ELR (cell line): Measurements from ENCODE around the gene ZBTB44.
"Not testable (repeated sequence)": the region's sequence is repeated elsewhere in the genome, so short reads cannot be mapped to it uniquely, and the experiment has no call there.

Experiments used
- DNase-seq: peaks from one replicate; pipeline ENCODE4 v3.0.0-alpha.2; 2015; ENCODE audit warnings: low read depth

ZBTB44 gene

DNA sequence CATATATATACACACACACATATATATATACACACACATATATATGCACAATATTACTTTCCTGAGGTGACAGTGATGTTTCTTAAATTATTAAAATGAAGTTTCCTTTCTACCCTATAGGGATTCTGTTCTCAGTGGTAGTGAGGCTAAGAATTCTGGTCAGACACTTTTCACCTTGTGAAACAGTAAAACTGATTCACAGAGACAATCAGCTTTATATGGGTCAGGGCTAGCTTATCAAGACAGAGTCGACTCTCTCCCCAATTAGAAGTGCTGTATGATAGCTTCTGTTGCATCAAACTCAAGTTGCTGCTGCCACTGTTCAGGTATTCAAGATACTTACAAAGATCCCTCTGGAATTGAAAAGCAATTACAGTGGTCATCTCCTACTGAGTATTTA is 68.4 kb downstream of the ZBTB44 start:
- no peak for DNase-seq

DNA sequence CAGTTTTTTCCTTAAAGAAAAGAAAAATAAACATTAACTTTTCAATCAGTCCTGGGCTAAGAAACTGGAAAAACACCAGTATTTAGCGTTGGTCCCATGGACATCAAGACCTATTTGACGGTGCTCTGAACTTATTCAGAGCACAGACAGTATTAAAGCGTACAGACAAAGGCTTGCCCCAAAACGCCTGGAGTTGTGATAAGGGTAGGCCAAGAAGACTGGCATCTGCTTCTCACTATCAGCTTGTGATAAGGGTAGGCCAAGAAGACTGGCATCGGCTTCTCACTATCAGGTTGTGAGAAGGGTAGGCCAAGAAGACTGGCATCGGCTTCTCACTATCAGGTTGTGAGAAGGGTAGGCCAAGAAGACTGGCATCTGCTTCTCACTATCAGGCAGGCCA is 69.3 kb downstream of the ZBTB44 start:
- DNase-seq = not testable (repeated sequence)

DNA sequence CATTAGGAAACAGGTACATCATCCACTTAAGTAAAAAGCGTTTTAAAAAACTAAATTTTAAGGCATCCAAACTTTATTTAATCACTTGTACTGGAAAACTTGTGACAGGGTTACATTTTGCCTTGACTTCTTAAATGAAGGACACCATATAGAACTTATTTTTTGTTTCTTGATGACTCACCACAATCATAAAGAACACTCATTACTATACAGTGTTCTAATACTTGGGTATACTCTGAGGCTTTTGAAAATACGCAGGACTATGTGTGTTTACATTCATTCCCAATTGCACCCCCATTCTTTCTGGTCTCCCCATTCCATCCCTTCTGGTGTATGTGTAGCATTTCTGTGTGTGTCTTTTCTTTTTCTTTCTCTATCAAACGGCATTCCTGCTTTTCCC is 69.9 kb downstream of the ZBTB44 start:
- DNase-seq = no peak

DNA sequence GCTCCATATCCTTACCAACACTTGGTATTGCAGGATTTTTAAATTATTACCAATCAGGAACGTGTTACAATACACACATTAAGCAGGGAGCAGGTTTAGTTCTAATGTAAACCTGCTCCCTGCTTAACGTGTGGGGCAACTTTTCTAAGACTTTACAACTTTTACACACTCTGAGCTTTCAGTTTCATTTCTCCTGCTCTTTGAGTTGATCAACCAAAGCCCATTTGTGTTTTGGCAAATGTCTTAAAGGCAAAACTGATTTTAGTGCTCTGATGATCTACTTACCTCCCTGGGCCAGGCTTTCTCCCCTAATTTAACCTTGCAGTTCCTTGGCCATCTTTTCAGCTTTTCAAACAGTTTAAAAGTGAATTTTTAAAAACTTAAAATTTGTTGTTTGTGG is 70.9 kb downstream of the ZBTB44 start:
- DNase-seq = no peak

DNA sequence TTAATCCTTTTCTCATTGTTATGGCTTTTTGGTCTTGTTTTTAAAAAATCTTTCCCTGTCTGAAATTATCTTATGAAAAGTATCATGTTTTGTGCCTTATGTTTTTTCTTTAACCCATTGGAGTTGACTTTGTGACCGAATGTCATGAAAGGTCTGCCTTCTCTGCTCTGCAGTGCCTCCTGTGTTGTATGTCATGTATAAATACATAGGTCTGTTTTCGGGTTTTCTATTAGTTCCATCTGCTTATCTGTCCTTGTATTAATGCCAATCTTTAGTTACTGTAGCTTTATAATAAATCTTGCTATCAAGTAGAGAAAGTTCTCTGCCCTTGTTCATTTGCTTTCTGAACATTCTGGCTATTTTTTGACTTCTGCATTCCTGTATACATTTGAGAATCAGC is 73.0 kb downstream of the ZBTB44 start:
- DNase-seq = no peak

DNA sequence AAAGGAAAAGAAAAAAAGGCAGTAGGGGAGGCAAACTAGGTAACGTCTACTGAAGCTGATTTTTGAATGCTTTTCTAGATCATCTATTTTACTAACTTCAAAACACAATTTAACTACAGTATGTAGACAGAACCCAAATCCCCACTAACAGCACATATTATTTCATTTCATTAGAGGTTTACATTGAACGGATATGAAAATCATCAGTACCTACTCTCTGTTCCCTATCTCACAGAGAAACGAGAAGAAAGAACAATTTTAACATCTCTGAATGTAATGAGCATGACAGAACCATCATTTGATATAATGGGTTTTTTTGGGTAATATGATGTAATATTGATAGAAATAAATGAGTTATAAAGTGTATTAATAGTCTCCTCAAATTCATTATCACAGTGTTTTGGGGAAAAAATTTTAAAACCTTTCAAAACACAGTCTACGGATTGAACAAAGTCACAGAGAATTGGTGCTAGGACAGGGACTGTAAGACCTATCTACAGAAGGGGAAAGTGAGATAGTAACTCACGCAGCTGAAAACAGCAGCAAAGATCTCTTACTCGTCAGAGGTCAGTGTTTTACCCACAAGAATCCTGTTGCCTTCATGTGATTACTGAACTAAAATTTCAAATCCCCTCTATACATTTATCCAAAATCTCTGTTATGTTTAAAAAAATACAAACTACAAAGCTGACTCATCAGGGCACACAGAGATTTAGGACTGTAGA is 77.3 kb downstream of the ZBTB44 start:
- DNase-seq = no peak

DNA sequence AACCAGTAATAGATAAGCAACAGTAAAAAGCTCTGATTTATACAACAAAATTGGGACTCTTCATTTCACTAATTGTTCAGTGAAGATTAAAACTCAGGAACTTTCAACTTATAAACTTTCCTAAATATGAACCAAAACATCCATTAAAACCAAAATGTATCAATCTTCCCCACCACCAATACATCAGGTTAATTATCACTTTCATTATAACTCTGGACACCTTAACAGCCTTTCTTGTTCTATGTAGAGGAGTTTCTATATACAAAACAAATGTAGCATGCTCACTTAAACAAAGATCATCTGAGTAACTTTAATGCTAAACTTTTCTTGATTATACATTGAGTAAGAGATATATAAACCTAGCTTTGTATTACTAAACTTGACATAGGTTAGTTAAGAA is 80.4 kb downstream of the ZBTB44 start:
- DNase-seq = no peak

DNA sequence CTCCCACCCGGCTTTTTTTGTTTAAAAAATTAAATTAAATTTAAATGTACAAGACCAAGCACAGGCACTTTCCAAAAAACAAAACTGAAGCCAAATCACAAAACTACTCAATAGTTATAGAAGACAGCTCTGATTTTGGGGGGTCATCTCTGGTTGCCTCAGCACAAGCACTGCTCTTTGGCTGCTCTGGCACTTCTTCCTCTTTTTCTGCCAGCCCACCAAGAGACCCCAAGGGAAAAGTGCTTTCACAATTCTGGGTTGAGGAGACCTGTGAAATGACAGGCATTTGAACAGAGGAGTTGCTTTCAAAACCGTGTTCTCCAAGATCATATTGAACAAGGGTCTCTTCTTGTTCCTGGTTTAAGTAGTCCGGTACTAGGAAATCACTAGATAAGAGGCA is 80.8 kb downstream of the ZBTB44 start:
- DNase-seq = not testable (repeated sequence)

DNA sequence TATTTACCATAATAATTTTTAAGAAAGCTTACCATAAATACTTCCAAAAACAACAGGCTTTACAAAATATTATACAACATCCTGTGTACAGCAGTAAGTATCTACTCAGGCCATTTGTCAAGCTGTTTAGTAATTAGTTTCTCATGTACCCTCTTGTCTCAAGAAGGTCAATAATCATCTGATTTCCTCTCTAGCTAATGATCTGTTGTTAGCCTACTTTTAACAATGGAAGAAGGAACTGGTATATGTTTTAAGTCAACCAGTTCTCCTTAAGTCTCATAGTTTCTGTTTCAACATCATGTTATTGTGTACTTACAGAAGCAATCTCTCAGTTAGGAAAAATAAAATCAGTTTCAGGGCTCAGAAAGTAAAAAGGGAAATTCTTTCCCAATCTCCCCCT is 81.2 kb downstream of the ZBTB44 start:
- DNase-seq = not testable (repeated sequence)

DNA sequence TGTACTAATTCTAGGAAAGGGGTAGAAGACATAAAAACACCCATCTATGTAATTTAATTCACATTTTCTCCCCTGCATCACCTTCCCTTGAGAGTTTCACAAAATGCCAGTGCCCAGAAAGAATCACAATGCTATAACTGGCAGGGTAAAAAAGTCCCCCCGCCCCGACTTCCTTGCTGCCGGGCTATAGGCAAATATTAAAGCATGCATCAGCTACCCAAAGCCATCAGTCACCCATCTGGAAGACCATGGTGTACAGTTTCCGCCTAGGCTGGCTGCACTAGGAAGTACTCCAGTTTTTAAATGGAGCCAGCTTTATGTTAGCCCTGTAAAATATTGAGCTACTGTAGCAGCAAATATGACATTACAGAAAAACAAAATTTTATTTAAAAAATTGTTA is 87.3 kb downstream of the ZBTB44 start:
- no peak for DNase-seq

DNA sequence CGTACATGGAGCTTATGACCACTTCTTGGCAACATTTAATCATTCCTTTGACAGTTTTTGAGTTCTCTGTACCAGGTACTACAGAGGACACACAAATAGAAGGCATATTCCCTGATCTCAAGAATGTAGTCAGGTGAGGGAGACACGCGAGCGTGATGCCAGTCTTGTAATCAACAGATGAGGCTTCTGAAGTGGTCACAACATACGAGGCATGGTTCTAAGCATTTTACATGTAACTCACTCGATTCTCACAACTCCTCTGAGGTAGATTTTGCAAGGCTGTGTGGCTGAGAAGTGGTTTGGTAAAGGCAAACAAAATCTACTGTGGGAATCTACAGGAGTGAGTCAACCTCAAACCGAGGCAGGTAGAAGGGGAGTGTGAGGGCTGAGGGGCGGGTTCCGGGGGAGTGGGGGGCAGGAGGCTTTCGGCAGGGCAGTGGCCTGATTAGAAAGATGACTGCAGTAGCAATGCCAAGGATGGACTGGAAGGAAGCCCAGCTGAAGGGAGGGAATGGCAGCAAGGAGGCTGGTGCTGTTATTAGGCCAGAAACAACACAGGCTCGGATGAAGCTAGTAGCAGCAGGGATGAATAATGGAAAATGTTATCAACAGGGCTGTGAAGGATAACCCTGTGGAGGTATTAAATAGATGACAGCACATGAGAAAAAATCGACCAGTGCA is 91.3 kb downstream of the ZBTB44 start:
- DNase-seq = no peak

DNA sequence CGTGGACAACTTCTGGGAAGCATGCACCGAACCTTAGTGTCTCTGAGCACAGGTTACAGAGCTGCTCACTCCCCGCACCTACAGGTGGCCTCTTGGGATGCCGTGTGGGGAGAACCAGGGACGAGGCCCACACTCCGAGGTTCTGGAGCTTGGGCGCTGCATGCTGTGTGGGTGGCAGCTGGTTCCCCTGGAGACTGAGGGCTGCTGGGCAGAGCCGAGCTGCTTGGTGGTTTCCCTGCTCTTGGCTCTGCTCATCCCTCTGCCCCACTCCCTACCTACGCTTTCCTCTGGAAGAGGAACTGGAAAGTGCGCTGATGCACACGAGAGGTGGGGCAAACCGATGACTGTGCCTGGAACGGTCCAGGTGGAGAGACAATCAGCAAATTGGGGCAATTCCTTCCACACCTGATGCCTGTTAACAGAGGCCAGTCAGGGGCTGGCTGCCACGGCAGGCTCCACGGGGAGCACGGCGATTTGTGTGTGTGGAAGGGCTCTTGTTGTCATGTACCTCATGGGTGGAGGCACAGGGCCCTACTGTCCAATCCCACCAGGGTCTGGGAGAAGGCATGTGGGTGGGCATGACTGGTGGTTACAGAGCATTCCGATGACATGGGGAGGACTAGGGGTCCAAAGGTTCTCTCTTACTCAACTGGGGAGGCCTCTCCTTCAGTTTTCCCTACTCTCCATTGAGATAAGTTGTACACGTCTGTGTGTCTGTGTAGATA is 94.2 kb downstream of the ZBTB44 start:
- DNase-seq = no peak

DNA sequence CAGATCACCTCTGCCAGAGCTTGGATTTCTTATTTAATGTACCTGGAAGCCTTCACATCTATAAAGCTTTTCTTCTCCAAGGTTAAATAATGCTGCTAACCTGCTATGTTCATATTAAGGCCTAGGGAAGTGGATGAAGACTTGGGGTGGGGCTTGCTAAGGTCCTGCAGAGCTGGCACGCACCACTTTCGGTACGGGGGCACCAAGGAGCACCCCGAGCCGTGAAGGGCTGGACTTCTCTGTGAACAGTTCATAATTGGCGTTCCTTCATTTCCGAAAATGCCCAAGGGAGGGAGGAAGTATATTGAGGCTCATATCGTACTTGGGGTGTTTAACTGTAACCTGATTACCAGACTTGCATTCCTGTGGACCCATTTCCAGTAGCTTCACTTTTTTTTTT is 95.6 kb downstream of the ZBTB44 start:
- DNase-seq = no peak

DNA sequence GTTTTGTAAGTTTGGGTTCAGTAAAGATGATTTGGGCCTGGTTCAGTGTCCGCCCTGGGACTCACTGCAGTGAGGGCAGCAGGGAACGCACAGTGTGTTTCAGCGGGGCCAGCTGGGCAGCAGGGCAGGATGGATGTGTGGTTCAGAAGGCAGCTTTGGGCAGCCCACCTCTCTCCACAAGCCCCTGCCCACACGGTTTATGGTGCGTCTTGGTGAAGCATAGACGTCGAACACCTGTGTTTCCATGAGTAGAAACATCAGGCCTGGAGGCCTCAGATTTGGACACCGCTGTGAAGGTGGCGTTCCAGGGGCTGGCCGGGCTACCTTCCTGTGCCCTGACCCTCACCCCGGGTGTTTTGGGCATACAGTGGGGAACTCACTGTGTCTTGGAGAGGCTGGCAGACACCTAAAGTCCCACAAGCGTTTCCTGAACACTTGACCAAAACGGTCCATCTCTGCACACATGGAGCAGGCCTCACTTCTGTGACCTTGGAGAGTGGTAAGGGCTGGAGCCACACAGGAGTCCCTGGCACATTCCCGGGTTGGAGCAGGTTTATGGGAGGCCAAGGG is 96.1 kb downstream of the ZBTB44 start:
- no peak for DNase-seq

DNA sequence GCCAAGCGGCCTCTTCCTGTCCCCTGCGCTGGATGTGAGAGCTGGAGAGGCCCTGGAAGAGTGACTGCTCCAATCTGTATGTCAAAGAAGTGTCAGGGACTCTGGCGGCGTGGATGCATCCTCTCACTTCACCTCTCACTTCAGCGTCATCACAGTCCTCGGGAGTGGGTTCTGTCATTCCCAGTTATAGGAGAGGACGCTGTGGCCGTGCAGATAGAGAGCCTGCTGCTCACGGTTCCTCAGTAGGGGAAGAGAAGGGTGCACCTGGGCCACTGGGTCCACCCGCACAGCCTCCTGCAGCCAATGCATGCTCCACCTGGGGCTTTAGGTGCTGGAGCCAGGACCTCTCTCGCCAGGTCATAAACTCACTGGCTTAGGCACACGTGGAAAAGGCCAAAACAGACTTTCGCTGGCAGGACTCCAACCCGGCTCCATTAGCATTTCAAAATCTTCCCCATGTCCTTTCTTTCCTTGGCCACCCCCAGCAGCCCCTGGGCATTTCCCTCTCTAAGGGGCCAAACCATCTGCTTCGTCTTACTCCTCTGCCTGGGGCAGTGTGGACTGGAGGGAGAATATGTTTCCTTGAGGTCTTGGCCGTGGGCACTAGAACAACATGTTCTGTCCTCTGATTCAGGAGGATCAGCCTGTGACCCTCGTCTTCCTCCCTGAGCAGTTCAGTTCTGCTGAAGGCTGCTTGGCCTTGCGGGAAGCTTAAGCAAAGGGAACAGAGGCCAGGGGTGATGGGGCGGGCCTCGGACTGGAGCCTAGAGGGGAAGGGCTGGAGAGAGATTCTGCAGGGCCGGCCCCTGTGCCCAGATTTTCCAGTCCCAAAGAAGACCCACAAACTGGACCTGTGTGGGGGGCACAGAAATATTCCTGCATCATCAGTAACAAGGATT is 97.3 kb downstream of the ZBTB44 start:
- no peak for DNase-seq

DNA sequence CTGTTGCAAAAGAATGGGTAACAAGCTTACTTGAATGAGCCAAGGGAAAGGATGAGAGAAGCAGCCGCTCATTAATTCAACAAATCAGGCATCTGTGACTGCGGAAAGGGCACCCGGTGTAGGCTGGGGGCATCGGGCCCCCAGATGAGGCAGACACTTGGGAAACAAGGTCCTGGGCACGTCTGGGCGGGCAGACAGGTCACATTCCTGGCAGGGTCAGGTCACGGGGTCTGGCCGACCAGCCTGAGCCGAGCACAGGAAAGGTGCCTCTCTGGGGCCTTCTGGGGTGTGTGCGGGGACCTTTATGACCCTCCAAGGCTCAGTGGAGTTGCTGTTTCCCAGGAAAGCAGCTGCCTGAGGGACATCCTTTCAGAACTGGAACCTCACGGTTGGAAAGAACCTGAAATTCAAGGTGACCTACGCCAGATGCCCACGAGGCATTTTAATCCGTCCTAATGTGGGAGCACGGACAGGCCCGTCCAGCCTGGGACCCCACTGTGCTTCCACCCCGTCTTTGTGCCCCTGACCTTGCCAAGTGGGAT is 98.1 kb downstream of the ZBTB44 start:
- no peak for DNase-seq

DNA sequence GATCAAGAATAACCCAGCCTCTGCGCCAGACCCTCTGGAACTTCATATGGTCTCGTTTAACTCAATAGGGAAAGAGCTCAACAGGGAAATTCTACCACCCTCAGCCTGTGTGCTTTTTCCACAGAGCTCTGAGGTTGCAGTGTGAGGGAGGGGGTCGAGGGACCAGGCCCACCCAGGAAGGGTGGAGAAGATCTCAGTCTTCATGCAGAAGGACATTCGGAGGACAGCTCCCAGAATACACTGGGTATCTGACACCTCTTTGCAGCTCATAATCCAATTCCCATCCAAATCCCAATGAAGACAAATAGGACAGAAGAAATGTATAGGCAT is 98.5 kb downstream of the ZBTB44 start:
- DNase-seq = no peak

DNA sequence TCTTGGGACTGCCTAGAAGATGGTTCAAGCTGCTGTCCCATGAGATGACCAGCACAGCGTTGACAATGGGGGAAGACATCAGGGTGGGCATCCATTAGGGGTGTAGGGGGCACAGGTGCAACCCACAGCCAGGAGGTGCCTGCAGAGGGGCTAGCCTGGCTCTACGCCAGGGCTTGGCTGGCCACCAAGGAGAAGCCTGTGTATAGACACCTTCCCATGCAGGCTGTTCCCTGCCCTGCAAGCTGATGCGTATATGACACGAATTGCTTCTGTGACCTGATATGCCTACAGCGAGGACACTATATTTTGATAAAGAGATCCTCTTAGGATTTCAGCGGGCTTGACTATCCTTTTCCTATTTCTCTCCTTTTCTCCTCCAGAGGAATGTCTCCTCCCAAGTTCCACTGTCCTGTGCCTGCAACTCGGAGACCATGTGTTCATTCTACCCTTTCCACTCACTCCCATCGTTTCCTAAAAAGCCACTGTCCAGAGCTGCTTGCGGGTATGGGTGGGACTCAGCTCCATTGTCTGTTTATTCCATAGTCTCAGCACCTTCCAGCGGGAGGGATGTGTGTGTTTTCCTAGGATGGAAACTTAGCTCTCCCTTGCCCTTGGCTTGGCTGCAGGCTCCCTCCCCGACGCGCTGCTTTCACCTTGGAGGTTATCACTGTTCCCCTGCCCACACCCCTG is 99.0 kb downstream of the ZBTB44 start:
- no peak for DNase-seq

DNA sequence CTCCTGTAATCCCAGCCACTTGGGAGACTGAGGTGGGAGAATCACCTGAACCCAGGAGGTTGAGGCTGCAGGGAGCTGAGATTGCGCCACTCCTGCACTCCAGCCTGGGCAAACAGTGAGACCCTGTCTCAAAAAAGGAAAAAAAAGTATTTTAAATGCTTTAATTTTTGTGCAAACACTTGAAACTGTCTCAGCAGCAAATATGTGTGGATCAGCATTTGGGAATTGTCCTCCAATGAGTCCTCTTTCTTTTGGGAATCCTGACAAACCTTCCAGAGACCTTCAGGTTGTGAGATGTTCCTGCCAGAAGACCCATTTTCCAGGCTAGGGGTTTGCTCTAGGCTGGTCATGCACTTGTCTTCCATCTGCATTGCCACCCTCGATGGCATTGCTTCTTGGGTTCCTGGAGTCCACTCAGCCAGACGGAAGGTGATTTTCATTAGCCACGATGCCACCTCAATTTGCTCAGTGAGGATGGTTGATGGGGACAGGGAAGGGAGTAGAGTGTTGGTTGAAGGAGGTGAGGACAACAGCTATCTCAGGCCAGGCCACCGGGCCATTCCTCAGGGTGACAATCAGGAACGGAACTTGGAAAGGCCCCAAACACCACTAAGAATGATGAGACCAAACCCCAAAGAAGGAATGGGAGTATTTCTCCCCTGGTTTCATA is 99.7 kb downstream of the ZBTB44 start:
- DNase-seq = no peak

DNA sequence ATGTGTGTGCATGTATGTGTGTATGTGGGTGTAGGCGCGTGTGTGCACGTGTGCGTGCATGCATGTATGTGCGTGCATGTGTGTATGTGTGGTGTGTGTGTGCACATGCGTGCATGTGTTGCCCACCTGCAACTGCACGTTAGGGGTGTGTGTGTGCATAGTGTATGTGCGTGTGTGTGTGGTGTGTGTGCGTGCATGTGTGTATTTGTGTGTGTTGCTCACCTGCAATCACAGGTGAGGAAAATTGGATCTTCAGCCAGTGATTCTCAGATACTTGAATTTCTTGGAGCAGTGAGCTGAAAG is 100.8 kb downstream of the ZBTB44 start:
- DNase-seq = no peak
